K562 (cell line): ENCODE results near the gene TFCP2. TPM values are rescaled to one million over a fixed set of nuclear protein-coding genes. Genes with fewer than 3 reads are reported as not detected.

Source experiments
- ATAC-seq: fragments of 200-7000 bp; cut with Tn5 transposase; 3 replicates; pipeline ENCODE4 v1.9.1; 2020; ENCODE audit warnings: moderate library complexity
- BruUV-seq: library from RNA; stranded (reverse); fragments of 400-500 nt; replicated peaks from 2 replicates; lab custom pipeline; 2021; lab: Mats Ljungman, UMichigan
- CTCF ChIA-PET: fragments of 300-600 bp; formaldehyde crosslinking; extraction: SDS; loops from one replicate; lab custom pipeline; 2021; ENCODE audit warnings: low intra/inter-chr PET ratio; lab: Yijun Ruan, JAX
- POLR2A ChIA-PET: fragments of 300-600, 350-650 bp; sonication (Branson Sonifier 250); formaldehyde crosslinking; extraction: SDS; loops from one replicate; lab custom pipeline; 2021; ENCODE audit warnings: antibody characterized with exemption, inconsistent platforms; lab: Yijun Ruan, JAX
- DNase-seq, 4 experiments: peaks; one replicate each; pipeline versions ENCODE4 v3.0.0 to v3.0.0-alpha.2; 2011 to 2018; ENCODE audit warnings: low spot score in 3 of 4, mixed read lengths in 3 of 4; ENCODE audit errors: extremely low read depth in 1 of 4
- FAIRE-seq: peaks from 2 replicates; lab custom pipeline; 2011; peaks lifted over from hg19 to GRCh38; lab: Jason Lieb, UNC
- H2AFZ ChIP-seq: 2 replicates; pipeline ENCODE4 v1.6.0; 2011; ENCODE audit warnings: low read depth, low read length, control low read depth, inconsistent platforms
- H3K27ac ChIP-seq: fragments of 200-600 bp; 3 replicates; pipeline ENCODE4 v1.8.0; 2011; ENCODE audit warnings: low read depth, mild to moderate bottlenecking, control low read depth, inconsistent platforms, low read length, moderate library complexity, mixed read lengths; ENCODE audit errors: extremely low read depth
- H3K27me3 ChIP-seq, 2 experiments: fragments of 300-600 bp in 1 of 2; 2 replicates in 1 of 2; 3 replicates in 1 of 2; pipeline versions ENCODE4 v1.6.0 to v1.8.0; 2011; ENCODE audit warnings: inconsistent platforms in 2 of 2, low read length in 2 of 2, mild to moderate bottlenecking in 1 of 2, mixed read lengths in 1 of 2, moderate library complexity in 1 of 2; ENCODE audit not compliant: control insufficient read depth in 2 of 2, insufficient read depth in 2 of 2
- H3K36me3 ChIP-seq: fragments of 300-600 bp; 3 replicates; pipeline ENCODE4 v1.8.0; 2011; ENCODE audit warnings: mild to moderate bottlenecking, low read length, inconsistent platforms; ENCODE audit not compliant: control insufficient read depth, insufficient read depth
- H3K4me1 ChIP-seq, 2 experiments: fragments of 200-600 bp in 1 of 2; replicated peaks in 1 of 2; 2 replicates in 1 of 2; 3 replicates in 1 of 2; pipeline versions ENCODE4 v1.5.1 to v1.8.0; 2011; ENCODE audit warnings: inconsistent platforms in 2 of 2, low read length in 2 of 2, mild to moderate bottlenecking in 1 of 2, mixed read lengths in 1 of 2, moderate library complexity in 1 of 2; ENCODE audit not compliant: control insufficient read depth in 2 of 2, insufficient read depth in 2 of 2
- H3K4me2 ChIP-seq: 2 replicates; pipeline ENCODE4 v1.6.1; 2011; ENCODE audit warnings: low read length, control low read depth, inconsistent platforms, mixed read lengths; ENCODE audit not compliant: insufficient read depth
- H3K4me3 ChIP-seq: fragments of 200-600 bp; sonication (generic), shearing (Covaris generic); 2 replicates; pipeline ENCODE4 v1.5.1; 2016; ENCODE audit warnings: control low read depth, inconsistent platforms
- H3K79me2 ChIP-seq: fragments of 200-600 bp; 3 replicates; pipeline ENCODE4 v1.8.0; 2011; ENCODE audit warnings: low read length, inconsistent platforms; ENCODE audit not compliant: control insufficient read depth, insufficient read depth
- H3K9ac ChIP-seq, 2 experiments: 2 replicates each; pipeline versions ENCODE4 v1.6.0 to v1.6.1; 2011; ENCODE audit warnings: low read depth in 2 of 2, low read length in 2 of 2, control low read depth in 1 of 2, inconsistent platforms in 1 of 2, mild to moderate bottlenecking in 1 of 2, mixed read lengths in 1 of 2; ENCODE audit not compliant: insufficient read depth in 1 of 2
- H3K9me1 ChIP-seq: one replicate; pipeline ENCODE4 v1.6.0; 2011; ENCODE audit warnings: inconsistent platforms, mild to moderate bottlenecking, low read length, moderate library complexity; ENCODE audit not compliant: control insufficient read depth, insufficient read depth
- H3K9me3 ChIP-seq: replicated peaks from 2 replicates; pipeline ENCODE4 v1.5.1; 2011; ENCODE audit warnings: low read depth, low read length, inconsistent platforms; ENCODE audit not compliant: control insufficient read depth, insufficient read depth
- H4K20me1 ChIP-seq: replicated peaks from 2 replicates; pipeline ENCODE4 v1.6.1; 2011; ENCODE audit warnings: low read length, inconsistent platforms, mixed read lengths; ENCODE audit not compliant: control insufficient read depth, insufficient read depth
- BRF1 ChIP-seq: IDR thresholded peaks from 3 replicates; pipeline ENCODE4 v1.6.1; 2011; ENCODE audit warnings: borderline replicate concordance, mild to moderate bottlenecking; ENCODE audit not compliant: insufficient read length; ENCODE audit errors: extremely low read depth
- CCAR2 ChIP-seq: fragments of 200-400 bp; formaldehyde crosslinking; IDR thresholded peaks from 2 replicates; pipeline ENCODE4 v1.6.1; 2017; ENCODE audit warnings: mild to moderate bottlenecking, low read depth, low read length
- CHD2 ChIP-seq: IDR thresholded peaks from 2 replicates; pipeline ENCODE4 v1.6.1; 2011; ENCODE audit warnings: low read depth, low read length
- KAT2B ChIP-seq: IDR thresholded peaks from one replicate; pipeline ENCODE4 v1.6.1; 2012; ENCODE audit warnings: low read depth, mild to moderate bottlenecking, control low read depth, inconsistent platforms, low read length, moderate library complexity
- NFYB ChIP-seq: IDR thresholded peaks from 2 replicates; pipeline ENCODE4 v1.6.1; 2011; ENCODE audit warnings: mild to moderate bottlenecking, moderate library complexity; ENCODE audit not compliant: insufficient read length; ENCODE audit errors: extremely low read depth
- NR1H2 ChIP-seq: sonication (generic); formaldehyde crosslinking; IDR thresholded peaks from 2 replicates; pipeline ENCODE4 v1.4.0; 2020; ENCODE audit warnings: mild to moderate bottlenecking, missing genetic modification reagents
- NR4A1 ChIP-seq, 2 experiments: fragments of 250-450 bp in 1 of 2; fragments of 450-650 bp in 1 of 2; sonication (Bioruptor Pico) in 1 of 2; IDR thresholded peaks; 2 replicates each; pipeline versions ENCODE4 v1.4.0 to v1.6.1; 2016 to 2020; ENCODE audit warnings: mild to moderate bottlenecking in 2 of 2, missing compliant biosample characterization in 1 of 2, missing genetic modification characterization in 1 of 2, moderate library complexity in 1 of 2
- STAG1 ChIP-seq: sonication (generic); formaldehyde crosslinking; IDR thresholded peaks from 2 replicates; pipeline ENCODE4 v1.5.0; 2020; ENCODE audit warnings: missing genetic modification reagents, borderline replicate concordance
- STAT6 ChIP-seq: sonication (generic); formaldehyde crosslinking; IDR thresholded peaks from 2 replicates; pipeline ENCODE4 v1.8.1; 2023; ENCODE audit warnings: mild to moderate bottlenecking, missing genetic modification reagents
- ZNF165 ChIP-seq: fragments of 250-450 bp; sonication (Bioruptor Pico); IDR thresholded peaks from 2 replicates; pipeline ENCODE4 v1.4.0; 2020; ENCODE audit warnings: borderline replicate concordance
- ZNF24 ChIP-seq: fragments of 450-650 bp; IDR thresholded peaks from 2 replicates; pipeline ENCODE4 v1.6.1; 2016
- ZNF696 ChIP-seq: fragments of 250-450 bp; sonication (Bioruptor Pico); conservative IDR thresholded peaks from 2 replicates; pipeline ENCODE4 v1.4.0; 2020; ENCODE audit warnings: mild to moderate bottlenecking, moderate library complexity
- WGBS: fragments of 100-300 bp; shearing (Covaris generic); methylation state at CpG from one replicate; pipeline ENCODE4 v1.1.6; 2016; ENCODE audit warnings: low coverage, mixed read lengths; ENCODE audit not compliant: insufficient coverage; ENCODE audit errors: missing lambda C conversion rate; 5-methylcytosine and 5-hydroxymethylcytosine counted together
- in situ Hi-C: fragments of 300-500 bp; cut with MboI; formaldehyde crosslinking; loops from 4 replicates; pipeline ENCODE4 v1.15.0; 2018; ENCODE audit warnings: inconsistent platforms, mixed read lengths
- intact Hi-C: fragments of 100-400 bp; cut with micrococcal nuclease; formaldehyde crosslinking; loops from 2 replicates; pipeline ENCODE4 v1.14.2; 2022
- polyA plus RNA-seq, 8 experiments: library from polyadenylated mRNA; depleted of rRNA in 4 of 8; stranded (reverse) in 5 of 8; unstranded in 3 of 8; fragments of >200 nt; fragmentation: Nextera tagmentation in 2 of 8; fragmentation: Illumina TruSeq in 1 of 8; extraction: Ambion mirVana in 2 of 8; extraction: Trizol in 1 of 8; gene quantifications; 2 replicates each; pipeline versions ENCODE4 v1.2.1 to v1.2.3, GENCODE V29; 2011 to 2014; ENCODE audit warnings: inconsistent platforms in 1 of 8, missing spikeins in 1 of 8
- total RNA-seq, 7 experiments: library from RNA; depleted of rRNA in 6 of 7; stranded (reverse); fragments of >200 nt in 6 of 7; fragmentation: Illumina TruSeq in 2 of 7; extraction: Trizol in 2 of 7; gene quantifications; 2 replicates each; pipeline versions ENCODE4 v1.2.1 to v1.2.3, GENCODE V29; 2011 to 2021; ENCODE audit warnings: low replicate concordance in 1 of 7

Gene TFCP2
- total and polyA plus RNA-seq, 9 of the 15 experiments (the other 6 are each of a cell fraction or from before 2014, with no cell fraction given): 8.0 to 38.9 (median 19.3) TPM

- no peak for TF ChIP-seq STAT6 (CRISPR knock-in tag)
- TF ChIP-seq STAG1: no peak
- TF ChIP-seq, all 486 proteins: peak for 0
These were observed 107.4 kb downstream of the TFCP2 start (continued) for GRCh38 chr12:51065530-51065929.

GRCh38 chr12:51062631-51063397 lies 110.1 kb downstream of the TFCP2 start:
- in situ Hi-C loops (no loop called here), intact Hi-C loops (no loop called here)
- H3K79me2 ChIP-seq: no peaks in the 10 kb centered on the region
- DNase-seq (no peak), ATAC-seq (peak; percentile 41; the same call in 1 of the 3 replicates), FAIRE-seq (peak; percentile 64)
- H3K9me3 ChIP-seq: no peaks in the 10 kb centered on the region
- 76% methylated on average over 9 of the region's 9 CpGs for WGBS
- H3K27me3 ChIP-seq: no peaks in the 10 kb centered on the region
- POLR2A ChIA-PET: interaction anchor here (0.6 to 3.2 kb wide), 8 partner anchors 8 to 1096 kb away, joined by 3 to 25 read pairs (median 3); partner anchors contain the start of gene CSRNP2
- no TSS peak for BruUV-seq
- H3K9me1 ChIP-seq: no peaks in the 10 kb centered on the region
- H4K20me1 ChIP-seq: no peaks in the 10 kb centered on the region; the same call in 1 of the 2 replicates
- CTCF ChIA-PET: no interaction called here
- H2AFZ ChIP-seq: no peak overlapping the region
- H3K9ac ChIP-seq: no peak overlapping the region
- peaks cover 5% of the 10 kb centered on the region in 2 experiments; a peak in 3 of 5 replicates for H3K4me1 ChIP-seq
- TF ChIP-seq ZNF24 (no peak), ZNF696 (CRISPR knock-in tag) (no peak), CHD2 (no peak), ZNF165 (CRISPR knock-in tag) (no peak), CCAR2 (no peak), NR1H2 (no peak), NR4A1 (CRISPR knock-in tag; IDR thresholded peaks at IDR 0.05) (no peak), NR4A1 (tag; IDR thresholded peaks at IDR 0.05) (no peak), BRF1 (no peak), NFYB (no peak), KAT2B (no peak)
- no peak overlapping the region for H3K4me3 ChIP-seq
- no peak overlapping the region for H3K4me2 ChIP-seq
- no peak overlapping the region for H3K27ac ChIP-seq
- H3K36me3 ChIP-seq: peaks cover 91% of the 10 kb centered on the region
